ENCODE results near the gene TBC1D12. TPM values are rescaled to one million over a fixed set of nuclear protein-coding genes. Genes with fewer than 3 reads are reported as not detected.
"Not testable (repeated sequence)": the region's sequence is repeated elsewhere in the genome, so short reads cannot be mapped to it uniquely, and the experiment has no call there.

The TBC1D12 gene
- total RNA-seq, 2 donors from 2014 or later: 12.0 to 12.5 TPM

- intact Hi-C loops (cut with DNase I): no loop called here
- DNase-seq (ENCODE audit: low spot score): no peak
Measured at GRCh38 chr10:94496646-94497045, 94.3 kb downstream of the TBC1D12 start.

GRCh38 chr10:94500063-94500462 is 97.7 kb downstream of the TBC1D12 start:
- intact Hi-C loops (cut with DNase I): no loop called here
- no peak for DNase-seq (ENCODE audit: low spot score)

GRCh38 chr10:94521276-94522250 is 119.2 kb downstream of the TBC1D12 start:
- DNase-seq (ENCODE audit: low spot score): no peak
- intact Hi-C loops (cut with DNase I): no loop called here

GRCh38 chr10:94524146-94524545 is 121.8 kb downstream of the TBC1D12 start:
- intact Hi-C loops (cut with DNase I): no loop called here
- no peak for DNase-seq (ENCODE audit: low spot score)

GRCh38 chr10:94524711-94525110 is 122.4 kb downstream of the TBC1D12 start:
- DNase-seq (ENCODE audit: low spot score): no peak
- intact Hi-C loops (cut with DNase I): no loop called here

- DNase-seq (ENCODE audit: low spot score); intact Hi-C loops (cut with DNase I): not testable (repeated sequence)
Measured at GRCh38 chr10:94531550-94531949, 129.2 kb downstream of the TBC1D12 start.

- intact Hi-C loops (cut with DNase I): no loop called here
Measured at GRCh38 chr10:94533027-94533426, 130.7 kb downstream of the TBC1D12 start.

GRCh38 chr10:94542282-94542681 is 139.9 kb downstream of the TBC1D12 start:
- DNase-seq (ENCODE audit: low spot score); intact Hi-C loops (cut with DNase I): not testable (repeated sequence)

More at GRCh38 chr10:94533027-94533426, 130.7 kb downstream of the TBC1D12 start:
- DNase-seq (ENCODE audit: low spot score): no peak

GRCh38 chr10:94545391-94546048 is 143.2 kb downstream of the TBC1D12 start, which contains the start of gene HELLS:
TSS of gene HELLS (plus strand) at chr10:94545788. CDS start at chr10:94545922, 134 bp downstream.
- intact Hi-C loops (cut with DNase I): loop anchor here in 1 of 2 donors (2.0 kb wide), 1 partner anchor 71 kb away; no protein-coding TSS in a partner anchor
- DNase-seq (ENCODE audit: low spot score): peak; percentile 92

GRCh38 chr10:94546049-94546900 is 143.9 kb downstream of the TBC1D12 start:
- no peak for DNase-seq (ENCODE audit: low spot score)
- intact Hi-C loops (cut with DNase I): loop anchor here in 1 of 2 donors (2.0 kb wide), 1 partner anchor 71 kb away; no protein-coding TSS in a partner anchor

GRCh38 chr10:94546901-94547185 is 144.5 kb downstream of the TBC1D12 start:
- DNase-seq (ENCODE audit: low spot score): no peak
- intact Hi-C loops (cut with DNase I): loop anchor here in 1 of 2 donors (2.0 kb wide), 1 partner anchor 72 kb away; no protein-coding TSS in a partner anchor

GRCh38 chr10:94549221-94549620 is 146.9 kb downstream of the TBC1D12 start:
- no peak for DNase-seq (ENCODE audit: low spot score)
- intact Hi-C loops (cut with DNase I): no loop called here

GRCh38 chr10:94567714-94568307 is 165.5 kb downstream of the TBC1D12 start:
- DNase-seq (ENCODE audit: low spot score); intact Hi-C loops (cut with DNase I): not testable (repeated sequence)

GRCh38 chr10:94571081-94571480 is 168.7 kb downstream of the TBC1D12 start:
- DNase-seq (ENCODE audit: low spot score): no peak
- intact Hi-C loops (cut with DNase I): no loop called here

GRCh38 chr10:94571528-94571927 is 169.2 kb downstream of the TBC1D12 start:
- intact Hi-C loops (cut with DNase I): no loop called here
- no peak for DNase-seq (ENCODE audit: low spot score)

GRCh38 chr10:94578790-94579189 is 176.4 kb downstream of the TBC1D12 start:
- no peak for DNase-seq (ENCODE audit: low spot score)
- intact Hi-C loops (cut with DNase I): no loop called here

- no peak for DNase-seq (ENCODE audit: low spot score)
- intact Hi-C loops (cut with DNase I): no loop called here
Measured at GRCh38 chr10:94583124-94583523, 180.8 kb downstream of the TBC1D12 start.

All from posterior vena cava (tissue), 2 donors.